ENCODE results near the gene UCN. TPM values are rescaled to one million over a fixed set of nuclear protein-coding genes. Genes with fewer than 3 reads are reported as not detected.

The UCN gene
- total RNA-seq, 1 experiment from 2014 or later = 7.9 TPM

- H3K36me3 Mint-ChIP-seq (ENCODE audit: insufficient read depth, unreplicated experiment) = no peaks in the 10 kb centered on the region
- H3K27ac Mint-ChIP-seq (ENCODE audit: low read depth, unreplicated experiment) = no peak overlapping the region
- TF ChIP-seq CTCF (IDR thresholded peaks at IDR 0.05; ENCODE audit: unreplicated experiment) = no peak
- no peak overlapping the region for H3K4me3 Mint-ChIP-seq (ENCODE audit: unreplicated experiment)
- ChIA-PET CTCF (interaction anchor here (0.8 to 1.7 kb wide), 3 partner anchors 10 to 14 kb away, joined by 4 to 9 read pairs (median 5); no protein-coding TSS in a partner anchor), POLR2A (no interaction called here)
- H3K27me3 Mint-ChIP-seq (ENCODE audit: insufficient read depth, unreplicated experiment) = peaks cover 14% of the 10 kb centered on the region
- no peak for DNase-seq (ENCODE audit: unreplicated experiment)
- intact Hi-C loops (cut with micrococcal nuclease) = loop anchor here (10.0 kb wide), 1 partner anchor 74 kb away; the partner anchor contains the start of genes ATRAID, CAD and SLC5A6
- peaks cover 8% of the 10 kb centered on the region for H3K4me1 Mint-ChIP-seq (ENCODE audit: insufficient read depth, unreplicated experiment)
- no TSS peak for BruUV-seq (replicated peaks)
- no peaks in the 10 kb centered on the region for H3K9me3 Mint-ChIP-seq (ENCODE audit: unreplicated experiment)
Observed at GRCh38 chr2:27288610-27289009, 19.6 kb downstream of the UCN start.

GRCh38 chr2:27285481-27285880 lies 22.8 kb downstream of the UCN start:
- Mint-ChIP-seq H3K36me3 (ENCODE audit: insufficient read depth, unreplicated experiment) (no peaks in the 10 kb centered on the region), H3K4me1 (ENCODE audit: insufficient read depth, unreplicated experiment) (peaks cover 12% of the 10 kb centered on the region), H3K4me3 (ENCODE audit: unreplicated experiment) (no peak overlapping the region), H3K9me3 (ENCODE audit: unreplicated experiment) (no peaks in the 10 kb centered on the region), H3K27me3 (ENCODE audit: insufficient read depth, unreplicated experiment) (no peaks in the 10 kb centered on the region), H3K27ac (ENCODE audit: low read depth, unreplicated experiment) (no peak overlapping the region)
- BruUV-seq (replicated peaks) = no TSS peak
- POLR2A ChIA-PET = interaction anchor here (0.7 kb wide), 1 partner anchor 230 kb away, joined by 3 read pairs; no protein-coding TSS in a partner anchor
- no peak for TF ChIP-seq CTCF (IDR thresholded peaks at IDR 0.05; ENCODE audit: unreplicated experiment)
- CTCF ChIA-PET = interaction anchor here (5.3 kb wide), 1 partner anchor 18 kb away, joined by 39 read pairs; no protein-coding TSS in a partner anchor
- no peak for DNase-seq (ENCODE audit: unreplicated experiment)
- intact Hi-C loops (cut with micrococcal nuclease) = loop anchor here (10.0 kb wide), 1 partner anchor 71 kb away; the partner anchor contains the start of genes ATRAID, CAD and SLC5A6

- intact Hi-C loops (cut with micrococcal nuclease) = loop anchor here (10.0 kb wide), 1 partner anchor 70 kb away; the partner anchor contains the start of genes ATRAID, CAD and SLC5A6
- TF ChIP-seq CTCF (IDR thresholded peaks at IDR 0.05; ENCODE audit: unreplicated experiment) = no peak
- Mint-ChIP-seq H3K4me3 (ENCODE audit: unreplicated experiment) (no peak overlapping the region), H3K36me3 (ENCODE audit: insufficient read depth, unreplicated experiment) (no peaks in the 10 kb centered on the region), H3K27me3 (ENCODE audit: insufficient read depth, unreplicated experiment) (no peaks in the 10 kb centered on the region), H3K27ac (ENCODE audit: low read depth, unreplicated experiment) (no peak overlapping the region), H3K4me1 (ENCODE audit: insufficient read depth, unreplicated experiment) (peaks cover 12% of the 10 kb centered on the region), H3K9me3 (ENCODE audit: unreplicated experiment) (no peaks in the 10 kb centered on the region)
- ChIA-PET CTCF (interaction anchor here (0.5 to 5.3 kb wide), 3 partner anchors 11 to 186 kb away, joined by 3 to 39 read pairs (median 3); no protein-coding TSS in a partner anchor), POLR2A (interaction anchor here (0.6 kb wide), 1 partner anchor 178 kb away, joined by 3 read pairs; no protein-coding TSS in a partner anchor)
- DNase-seq (ENCODE audit: unreplicated experiment) = no peak
- no TSS peak for BruUV-seq (replicated peaks)
Observed at GRCh38 chr2:27284996-27285395, 23.2 kb downstream of the UCN start.

- H3K27me3 Mint-ChIP-seq (ENCODE audit: insufficient read depth, unreplicated experiment) = peaks cover 7% of the 10 kb centered on the region
- no peak overlapping the region for H3K4me3 Mint-ChIP-seq (ENCODE audit: unreplicated experiment)
- peaks cover 12% of the 10 kb centered on the region for H3K4me1 Mint-ChIP-seq (ENCODE audit: insufficient read depth, unreplicated experiment)
- POLR2A ChIA-PET = interaction anchor here (0.6 to 4.1 kb wide), 7 partner anchors 11 to 231 kb away, joined by 3 to 22 read pairs (median 3); partner anchors contain the start of genes AGBL5 and OST4
- TF ChIP-seq CTCF (IDR thresholded peaks at IDR 0.05; ENCODE audit: unreplicated experiment) = no peak
- no peaks in the 10 kb centered on the region for H3K36me3 Mint-ChIP-seq (ENCODE audit: insufficient read depth, unreplicated experiment)
- BruUV-seq (replicated peaks) = no TSS peak
- intact Hi-C loops (cut with micrococcal nuclease) = loop anchor here (10.0 kb wide), 1 partner anchor 68 kb away; the partner anchor contains the start of genes ATRAID, CAD and SLC5A6
- no peak overlapping the region for H3K27ac Mint-ChIP-seq (ENCODE audit: low read depth, unreplicated experiment)
- no peaks in the 10 kb centered on the region for H3K9me3 Mint-ChIP-seq (ENCODE audit: unreplicated experiment)
- CTCF ChIA-PET = interaction anchor here (0.6 to 7.2 kb wide), 12 partner anchors 12 to 321 kb away, joined by 3 to 96 read pairs (median 5); partner anchors contain the start of gene SLC30A3
- DNase-seq (ENCODE audit: unreplicated experiment) = no peak
Observed at GRCh38 chr2:27282892-27283291, 25.4 kb downstream of the UCN start.
